Lower leg skin (tissue), 3 donors: ENCODE data around the gene COQ9.

Experiments
- CTCF ChIP-seq, 3 donors: fragments of 450-650 bp; IDR thresholded peaks; one replicate each; pipeline ENCODE4 v1.5.1; 2016; ENCODE audit warnings: antibody characterized with exemption in 3 of 3, mild to moderate bottlenecking in 3 of 3, moderate library complexity in 2 of 3
- POLR2A ChIP-seq, 2 donors: fragments of 450-650 bp; IDR thresholded peaks; one replicate each; pipeline ENCODE4 v1.6.1; 2016 to 2017; ENCODE audit warnings: antibody characterized with exemption in 2 of 2, mild to moderate bottlenecking in 1 of 2, moderate library complexity in 1 of 2

GRCh38 chr16:57409870-57410587, 37.2 kb upstream of the COQ9 start:
- TF ChIP-seq POLR2A (IDR thresholded peaks at IDR 0.05) (no peak), CTCF (IDR thresholded peaks at IDR 0.05) (no peak)
